K562 (cell line): ENCODE data around the gene TSPOAP1. TPM values are rescaled to one million over a fixed set of nuclear protein-coding genes. Genes with fewer than 3 reads are reported as not detected.

Experiments used
- ATAC-seq: fragments of 200-7000 bp; cut with Tn5 transposase; 3 replicates; pipeline ENCODE4 v1.9.1; 2020; ENCODE audit warnings: moderate library complexity
- BruUV-seq: library from RNA; stranded (reverse); fragments of 400-500 nt; replicated peaks from 2 replicates; lab custom pipeline; 2021; lab: Mats Ljungman, UMichigan
- CTCF ChIA-PET: fragments of 300-600 bp; formaldehyde crosslinking; extraction: SDS; loops from one replicate; lab custom pipeline; 2021; ENCODE audit warnings: low intra/inter-chr PET ratio; lab: Yijun Ruan, JAX
- POLR2A ChIA-PET: fragments of 300-600, 350-650 bp; sonication (Branson Sonifier 250); formaldehyde crosslinking; extraction: SDS; loops from one replicate; lab custom pipeline; 2021; ENCODE audit warnings: antibody characterized with exemption, inconsistent platforms; lab: Yijun Ruan, JAX
- DNase-seq, 4 experiments: peaks; one replicate each; pipeline versions ENCODE4 v3.0.0 to v3.0.0-alpha.2; 2011 to 2018; ENCODE audit warnings: low spot score in 3 of 4, mixed read lengths in 3 of 4; ENCODE audit errors: extremely low read depth in 1 of 4
- FAIRE-seq: peaks from 2 replicates; lab custom pipeline; 2011; peaks lifted over from hg19 to GRCh38; lab: Jason Lieb, UNC
- H2AFZ ChIP-seq: 2 replicates; pipeline ENCODE4 v1.6.0; 2011; ENCODE audit warnings: low read depth, low read length, control low read depth, inconsistent platforms
- H3K27ac ChIP-seq: fragments of 200-600 bp; 3 replicates; pipeline ENCODE4 v1.8.0; 2011; ENCODE audit warnings: low read depth, mild to moderate bottlenecking, control low read depth, inconsistent platforms, low read length, moderate library complexity, mixed read lengths; ENCODE audit errors: extremely low read depth
- H3K27me3 ChIP-seq, 2 experiments: fragments of 300-600 bp in 1 of 2; 2 replicates in 1 of 2; 3 replicates in 1 of 2; pipeline versions ENCODE4 v1.6.0 to v1.8.0; 2011; ENCODE audit warnings: inconsistent platforms in 2 of 2, low read length in 2 of 2, mild to moderate bottlenecking in 1 of 2, mixed read lengths in 1 of 2, moderate library complexity in 1 of 2; ENCODE audit not compliant: control insufficient read depth in 2 of 2, insufficient read depth in 2 of 2
- H3K36me3 ChIP-seq: fragments of 300-600 bp; 3 replicates; pipeline ENCODE4 v1.8.0; 2011; ENCODE audit warnings: mild to moderate bottlenecking, low read length, inconsistent platforms; ENCODE audit not compliant: control insufficient read depth, insufficient read depth
- H3K4me1 ChIP-seq, 2 experiments: fragments of 200-600 bp in 1 of 2; replicated peaks in 1 of 2; 2 replicates in 1 of 2; 3 replicates in 1 of 2; pipeline versions ENCODE4 v1.5.1 to v1.8.0; 2011; ENCODE audit warnings: inconsistent platforms in 2 of 2, low read length in 2 of 2, mild to moderate bottlenecking in 1 of 2, mixed read lengths in 1 of 2, moderate library complexity in 1 of 2; ENCODE audit not compliant: control insufficient read depth in 2 of 2, insufficient read depth in 2 of 2
- H3K4me2 ChIP-seq: 2 replicates; pipeline ENCODE4 v1.6.1; 2011; ENCODE audit warnings: low read length, control low read depth, inconsistent platforms, mixed read lengths; ENCODE audit not compliant: insufficient read depth
- H3K4me3 ChIP-seq: fragments of 200-600 bp; sonication (generic), shearing (Covaris generic); 2 replicates; pipeline ENCODE4 v1.5.1; 2016; ENCODE audit warnings: control low read depth, inconsistent platforms
- H3K79me2 ChIP-seq: fragments of 200-600 bp; 3 replicates; pipeline ENCODE4 v1.8.0; 2011; ENCODE audit warnings: low read length, inconsistent platforms; ENCODE audit not compliant: control insufficient read depth, insufficient read depth
- H3K9ac ChIP-seq, 2 experiments: 2 replicates each; pipeline versions ENCODE4 v1.6.0 to v1.6.1; 2011; ENCODE audit warnings: low read depth in 2 of 2, low read length in 2 of 2, control low read depth in 1 of 2, inconsistent platforms in 1 of 2, mild to moderate bottlenecking in 1 of 2, mixed read lengths in 1 of 2; ENCODE audit not compliant: insufficient read depth in 1 of 2
- H3K9me1 ChIP-seq: one replicate; pipeline ENCODE4 v1.6.0; 2011; ENCODE audit warnings: inconsistent platforms, mild to moderate bottlenecking, low read length, moderate library complexity; ENCODE audit not compliant: control insufficient read depth, insufficient read depth
- H3K9me3 ChIP-seq: replicated peaks from 2 replicates; pipeline ENCODE4 v1.5.1; 2011; ENCODE audit warnings: low read depth, low read length, inconsistent platforms; ENCODE audit not compliant: control insufficient read depth, insufficient read depth
- H4K20me1 ChIP-seq: replicated peaks from 2 replicates; pipeline ENCODE4 v1.6.1; 2011; ENCODE audit warnings: low read length, inconsistent platforms, mixed read lengths; ENCODE audit not compliant: control insufficient read depth, insufficient read depth
- ATF1 ChIP-seq, 2 experiments: fragments of 450-650 bp in 1 of 2; IDR thresholded peaks; 2 replicates each; pipeline ENCODE4 v1.6.1; 2016; ENCODE audit warnings: missing compliant biosample characterization in 1 of 2, missing genetic modification characterization in 1 of 2
- CTCF ChIP-seq, 3 experiments: IDR thresholded peaks in 2 of 3; conservative IDR thresholded peaks in 1 of 3; 2 replicates each; pipeline ENCODE4 v1.5.1; 2011 to 2012; ENCODE audit warnings: low read length in 3 of 3, mild to moderate bottlenecking in 3 of 3, control low read depth in 2 of 3, improper control_type of control experiment in 1 of 3, inconsistent platforms in 1 of 3, low read depth in 1 of 3, mixed read lengths in 1 of 3, moderate library complexity in 1 of 3; ENCODE audit not compliant: insufficient read depth in 2 of 3
- RAD21 ChIP-seq, 2 experiments: fragments of 250-450 bp in 1 of 2; fragments of 450-650 bp in 1 of 2; sonication (Bioruptor Pico) in 1 of 2; formaldehyde crosslinking in 1 of 2; IDR thresholded peaks in 1 of 2; conservative IDR thresholded peaks in 1 of 2; 2 replicates each; pipeline versions ENCODE4 v1.4.0 to v1.8.0; 2020 to 2022; ENCODE audit warnings: mild to moderate bottlenecking in 2 of 2, moderate library complexity in 1 of 2
- WGBS: fragments of 100-300 bp; shearing (Covaris generic); methylation state at CpG from one replicate; pipeline ENCODE4 v1.1.6; 2016; ENCODE audit warnings: low coverage, mixed read lengths; ENCODE audit not compliant: insufficient coverage; ENCODE audit errors: missing lambda C conversion rate; 5-methylcytosine and 5-hydroxymethylcytosine counted together
- in situ Hi-C: fragments of 300-500 bp; cut with MboI; formaldehyde crosslinking; loops from 4 replicates; pipeline ENCODE4 v1.15.0; 2018; ENCODE audit warnings: inconsistent platforms, mixed read lengths
- intact Hi-C: fragments of 100-400 bp; cut with micrococcal nuclease; formaldehyde crosslinking; loops from 2 replicates; pipeline ENCODE4 v1.14.2; 2022
- polyA plus RNA-seq, 8 experiments: library from polyadenylated mRNA; depleted of rRNA in 4 of 8; stranded (reverse) in 5 of 8; unstranded in 3 of 8; fragments of >200 nt; fragmentation: Nextera tagmentation in 2 of 8; fragmentation: Illumina TruSeq in 1 of 8; extraction: Ambion mirVana in 2 of 8; extraction: Trizol in 1 of 8; gene quantifications; 2 replicates each; pipeline versions ENCODE4 v1.2.1 to v1.2.3, GENCODE V29; 2011 to 2014; ENCODE audit warnings: inconsistent platforms in 1 of 8, missing spikeins in 1 of 8
- total RNA-seq, 7 experiments: library from RNA; depleted of rRNA in 6 of 7; stranded (reverse); fragments of >200 nt in 6 of 7; fragmentation: Illumina TruSeq in 2 of 7; extraction: Trizol in 2 of 7; gene quantifications; 2 replicates each; pipeline versions ENCODE4 v1.2.1 to v1.2.3, GENCODE V29; 2011 to 2021; ENCODE audit warnings: low replicate concordance in 1 of 7
- TF ChIP-seq, protein P1 (sequence below): IDR thresholded peaks from 2 replicates; pipeline ENCODE4 v1.6.1; 2011; ENCODE audit not compliant: insufficient read length; ENCODE audit errors: extremely low read depth

Gene TSPOAP1
- total and polyA plus RNA-seq, 9 of the 15 experiments (the other 6 are each of a cell fraction or from before 2014, with no cell fraction given), result 0.87 to 3.9 (median 1.8) TPM; not detected in 2

GRCh38 chr17:58375256-58375655, 46.7 kb upstream of the TSPOAP1 start:
- WGBS, result 67% methylated on average over 5 of the region's 5 CpGs

More at GRCh38 chr17:58375256-58375655, 46.7 kb upstream of the TSPOAP1 start:
- peaks cover 0 to 25% of the 10 kb centered on the region in 2 experiments; a peak in 4 of 5 replicates for H3K4me1 ChIP-seq
- ChIA-PET POLR2A (interaction anchor here (1.0 kb wide), 1 partner anchor 14 kb away, joined by 3 read pairs; no protein-coding TSS in a partner anchor), CTCF (no interaction called here)
- peak; percentile 65 for FAIRE-seq
- DNase-seq, result no peak
- no peak overlapping the region for H3K4me2 ChIP-seq
- no TSS peak for BruUV-seq
- no peaks in the 10 kb centered on the region for H3K9me1 ChIP-seq
- H3K9me3 ChIP-seq, result no peaks in the 10 kb centered on the region
- no peaks in the 10 kb centered on the region for H3K79me2 ChIP-seq
- no peak overlapping the region for H3K9ac ChIP-seq
- ATAC-seq, result no peak
- H3K4me3 ChIP-seq, result no peak overlapping the region
- no peaks in the 10 kb centered on the region for H3K27me3 ChIP-seq
- no peaks in the 10 kb centered on the region for H4K20me1 ChIP-seq
- in situ Hi-C loops (no loop called here), intact Hi-C loops (no loop called here)
- TF ChIP-seq ATF1 (CRISPR knock-in tag; IDR thresholded peaks at IDR 0.05) (no peak), ATF1 (tag; IDR thresholded peaks at IDR 0.05) (no peak), CTCF (IDR thresholded peaks at IDR 0.05 in 2 of 3, conservative IDR thresholded peaks at IDR 0.05 in 1 of 3; ENCODE audit: insufficient read depth in 2 of 3, low read depth in 1 of 3, low read length in 3 of 3) (peak in 1 of 3 experiments; percentile 26; a peak in 1 of 6 replicates), RAD21 (CRISPR knock-in tag; conservative IDR thresholded peaks at IDR 0.05 in 1 of 2, IDR thresholded peaks at IDR 0.05 in 1 of 2) (peak in 1 of 2 experiments; percentile 27; a peak in 1 of 4 replicates)
- TF ChIP-seq, protein P1, sequence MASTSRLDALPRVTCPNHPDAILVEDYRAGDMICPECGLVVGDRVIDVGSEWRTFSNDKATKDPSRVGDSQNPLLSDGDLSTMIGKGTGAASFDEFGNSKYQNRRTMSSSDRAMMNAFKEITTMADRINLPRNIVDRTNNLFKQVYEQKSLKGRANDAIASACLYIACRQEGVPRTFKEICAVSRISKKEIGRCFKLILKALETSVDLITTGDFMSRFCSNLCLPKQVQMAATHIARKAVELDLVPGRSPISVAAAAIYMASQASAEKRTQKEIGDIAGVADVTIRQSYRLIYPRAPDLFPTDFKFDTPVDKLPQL, result no peak
- no peak overlapping the region for H2AFZ ChIP-seq
- H3K27ac ChIP-seq, result no peak overlapping the region
- no peaks in the 10 kb centered on the region for H3K36me3 ChIP-seq
